GM19397 (cell line): Measurements from ENCODE around the gene ASAP2.

Experiments used
- ATAC-seq: cut with Tn5 transposase; IDR thresholded peaks from one replicate; pipeline ENCODE4 v1.9.1; 2021; ENCODE audit warnings: mild to moderate bottlenecking, moderate library complexity; ENCODE audit not compliant: unreplicated experiment

The ASAP2 gene

DNA sequence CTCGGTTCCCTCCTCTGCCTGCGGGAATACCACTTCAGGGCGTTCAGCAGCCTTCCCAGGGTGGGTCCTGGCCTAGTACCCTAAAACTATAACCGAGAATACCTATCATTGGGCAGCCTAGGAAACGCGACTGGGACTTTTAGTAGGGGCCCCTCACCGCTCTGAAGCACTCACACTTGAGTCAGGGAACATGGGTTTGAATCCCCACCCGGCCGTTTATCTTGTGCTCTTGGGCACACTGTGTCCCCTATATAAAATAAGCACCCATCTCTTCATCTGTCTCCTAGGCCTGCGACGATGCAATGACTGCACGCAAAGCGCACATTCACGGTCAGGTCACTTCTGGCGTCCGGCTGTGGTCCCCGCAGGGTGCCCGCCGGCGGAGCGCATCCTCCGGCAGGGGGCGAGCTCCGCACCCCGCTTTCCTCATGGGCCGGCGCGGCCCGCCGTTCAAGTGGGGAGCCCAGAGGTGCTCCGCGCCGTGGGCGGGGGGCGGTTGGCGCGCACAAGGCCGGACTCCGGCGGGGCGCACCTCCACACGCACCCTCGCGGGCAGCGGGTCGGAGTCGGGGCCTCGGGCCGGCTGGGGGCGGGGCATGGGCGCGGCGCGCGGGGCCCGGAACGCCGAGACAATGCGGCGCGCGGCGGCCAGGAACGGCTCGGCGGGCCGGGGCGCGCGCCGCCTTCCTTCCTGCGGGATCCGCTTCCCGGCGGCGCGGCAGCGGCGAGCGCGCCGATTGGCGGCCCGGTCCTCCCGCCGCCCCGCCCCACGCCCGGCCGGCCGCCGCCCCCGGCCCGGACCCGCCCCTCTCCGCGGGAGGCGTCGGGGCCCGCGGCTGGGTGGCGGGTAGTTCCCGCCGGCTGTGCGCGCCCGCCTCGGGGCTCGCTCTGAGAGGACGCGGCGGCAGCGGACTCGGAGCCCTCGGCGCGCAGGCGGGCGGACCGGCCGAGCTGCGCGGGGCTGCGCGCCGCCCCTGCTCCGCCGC lies at the start of gene ASAP2:
ASAP2 (plus strand) TSS at position 850 of the 986 bp plus-strand sequence. CDS start 293 bp downstream, outside the sequence.
- peak; percentile 68 for ATAC-seq

DNA sequence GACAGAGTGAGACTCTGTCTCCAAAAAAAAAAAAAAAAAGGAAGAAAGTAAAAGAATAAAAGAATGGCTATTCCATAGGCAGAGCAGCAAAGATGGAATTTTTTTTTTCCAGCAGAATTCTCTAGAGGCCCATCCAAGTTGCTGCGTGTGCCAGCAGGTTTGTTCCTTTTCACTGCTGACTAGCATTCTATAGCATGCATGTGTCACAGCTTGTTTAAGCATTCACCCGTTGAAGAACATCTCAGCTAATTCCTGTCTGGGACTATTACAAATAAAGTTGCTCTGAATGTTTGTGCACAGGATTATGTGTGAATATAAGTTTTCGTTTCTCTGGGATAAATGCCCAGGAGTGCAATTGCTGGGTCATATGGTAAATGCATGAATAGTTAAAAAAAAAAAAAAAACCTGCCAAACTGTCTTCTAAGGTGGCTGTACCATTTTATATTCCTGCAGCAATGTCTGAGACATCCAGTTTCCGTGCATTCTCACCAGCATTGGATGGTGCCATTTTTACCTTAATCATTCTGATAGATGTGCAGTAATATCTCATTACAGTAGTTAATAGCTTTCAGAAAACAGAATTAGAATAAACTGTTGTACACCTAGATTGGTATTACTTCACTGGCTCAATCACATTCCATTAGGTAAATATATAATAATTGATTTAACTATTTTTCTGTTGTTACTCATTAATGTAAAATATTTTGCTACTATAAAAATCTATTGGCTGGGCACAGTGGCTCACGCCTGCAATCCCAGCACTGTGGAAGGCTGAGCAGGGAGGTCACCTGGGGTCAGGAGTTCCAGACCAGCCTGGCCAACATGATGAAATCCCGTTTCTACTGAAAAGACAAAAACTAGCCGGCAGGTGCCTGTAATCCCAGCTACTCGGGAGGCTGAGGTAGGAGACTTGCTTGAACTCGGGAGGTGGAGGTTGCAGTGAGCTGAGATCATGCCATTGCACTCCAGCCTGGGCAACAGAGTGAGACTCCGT lies 47.5 kb upstream of the ASAP2 start:
- no peak for ATAC-seq

DNA sequence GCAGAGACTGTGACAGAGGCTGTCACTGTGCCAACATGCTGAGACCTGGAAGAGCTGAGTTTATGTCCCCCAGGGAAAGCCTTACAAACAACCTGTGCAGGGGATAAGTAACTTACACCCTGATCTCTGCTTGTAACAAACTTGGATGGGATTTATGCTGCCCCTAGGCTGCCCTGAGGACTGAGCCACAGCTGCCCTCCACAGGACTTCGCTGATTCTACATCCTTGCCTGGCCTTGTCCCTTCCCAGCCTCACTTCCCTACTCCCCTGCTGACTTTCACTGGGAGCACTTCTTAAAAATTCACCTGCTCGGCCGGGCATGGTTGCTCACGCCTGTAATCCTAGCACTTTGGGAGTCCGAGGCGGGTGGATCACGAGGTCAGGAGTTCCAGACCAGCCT lies 45.9 kb upstream of the ASAP2 start:
- no peak for ATAC-seq

DNA sequence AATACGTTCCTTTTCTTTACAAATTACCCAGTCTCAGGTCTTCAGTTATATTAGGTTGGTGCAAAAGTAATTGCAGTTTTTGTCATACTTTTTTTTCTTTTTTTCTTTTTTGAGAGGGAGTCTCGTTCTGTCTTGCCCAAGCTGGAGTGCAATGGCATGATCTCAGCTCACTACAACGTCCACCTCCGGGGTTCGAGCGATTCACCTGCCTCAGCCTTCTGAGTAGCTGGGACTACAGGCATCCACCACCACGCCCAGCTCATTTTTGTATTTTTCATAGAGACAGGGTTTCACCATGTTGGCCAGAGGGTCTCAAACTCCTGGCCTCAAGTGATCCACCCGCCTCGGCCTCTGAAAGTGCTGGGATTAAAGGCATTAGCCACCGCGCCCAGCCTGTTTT lies 43.8 kb upstream of the ASAP2 start:
- ATAC-seq = no peak

DNA sequence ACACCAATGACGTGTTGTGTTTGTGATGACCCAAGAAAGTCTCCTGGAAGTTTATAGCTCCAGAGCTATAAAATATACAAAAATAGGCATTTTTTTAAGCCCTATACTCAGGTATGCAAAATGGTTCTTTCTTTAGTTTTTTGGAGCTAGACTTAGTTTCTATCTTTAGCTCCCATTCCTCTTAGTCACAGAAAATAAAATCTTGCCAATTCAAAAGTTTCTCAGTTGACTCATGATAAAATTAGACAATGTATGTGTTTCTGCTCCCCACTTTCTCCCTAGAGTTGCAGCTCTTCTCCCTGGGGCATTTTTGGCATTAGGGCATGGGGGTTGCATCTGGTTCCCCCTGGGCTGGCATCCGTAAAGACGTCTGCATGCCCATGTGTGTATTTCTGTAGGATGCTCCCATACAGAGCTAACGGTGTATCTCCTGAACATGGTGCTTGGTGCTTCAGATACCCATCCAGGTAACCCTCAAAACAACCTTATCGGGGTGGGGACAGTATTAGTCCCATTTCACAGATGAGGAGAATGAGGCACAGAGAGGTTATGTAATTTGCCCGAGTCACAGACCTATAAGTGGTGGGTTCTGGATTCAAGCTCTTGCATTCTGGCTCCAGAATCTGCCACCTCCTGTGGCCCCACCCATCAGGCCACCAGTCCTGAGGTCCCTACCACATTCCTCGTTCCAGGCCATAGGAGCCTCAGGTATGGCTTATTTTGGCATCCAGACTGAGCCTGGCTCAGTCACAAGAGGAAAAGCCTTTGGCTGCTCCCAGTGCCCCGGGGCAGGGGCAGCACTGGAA lies 43.1 kb upstream of the ASAP2 start:
- no peak for ATAC-seq

DNA sequence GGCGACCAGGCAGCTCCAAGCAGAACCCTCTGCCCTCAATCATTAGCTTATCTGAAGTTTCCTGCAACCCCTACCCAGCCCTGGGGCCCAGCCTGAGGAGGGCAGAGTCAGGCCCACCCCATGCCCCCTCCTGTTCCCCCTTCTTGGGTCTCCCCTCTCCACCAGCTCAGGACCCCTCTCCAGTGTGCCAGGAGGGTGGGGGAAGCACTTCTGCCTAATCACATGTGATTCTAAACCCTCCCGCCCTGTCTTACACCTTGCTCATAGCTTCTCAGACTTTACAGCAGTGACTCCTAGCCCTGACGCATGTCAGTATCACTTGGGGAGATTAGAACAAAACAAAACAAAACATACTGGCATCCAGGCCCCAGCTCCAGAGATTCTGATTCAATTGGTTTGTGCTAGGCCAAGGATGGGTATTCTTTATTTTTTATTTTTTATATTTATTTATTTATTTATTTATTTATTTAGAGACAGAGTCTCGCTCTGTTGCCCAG lies 42.5 kb upstream of the ASAP2 start:
- ATAC-seq = no peak

DNA sequence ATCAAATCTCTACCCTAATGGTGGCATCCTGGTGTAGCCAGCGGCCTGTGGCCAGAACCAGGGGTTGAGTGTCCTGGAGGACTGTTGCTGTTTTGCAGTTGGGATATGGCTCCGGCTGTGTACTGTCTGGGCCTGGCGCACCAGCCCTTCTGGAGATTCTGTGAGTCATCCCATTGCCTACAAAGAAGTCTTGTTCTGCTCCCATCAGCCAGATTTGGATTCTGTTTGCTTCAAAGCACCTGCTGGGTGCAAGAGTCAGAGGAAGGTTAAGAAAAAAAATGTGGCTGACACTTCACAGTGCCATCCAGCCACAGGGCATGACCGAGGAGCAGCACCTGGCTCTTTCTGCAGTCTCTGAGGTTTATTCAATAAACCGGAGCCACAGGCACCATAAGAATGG lies 41.0 kb upstream of the ASAP2 start:
- no peak for ATAC-seq

DNA sequence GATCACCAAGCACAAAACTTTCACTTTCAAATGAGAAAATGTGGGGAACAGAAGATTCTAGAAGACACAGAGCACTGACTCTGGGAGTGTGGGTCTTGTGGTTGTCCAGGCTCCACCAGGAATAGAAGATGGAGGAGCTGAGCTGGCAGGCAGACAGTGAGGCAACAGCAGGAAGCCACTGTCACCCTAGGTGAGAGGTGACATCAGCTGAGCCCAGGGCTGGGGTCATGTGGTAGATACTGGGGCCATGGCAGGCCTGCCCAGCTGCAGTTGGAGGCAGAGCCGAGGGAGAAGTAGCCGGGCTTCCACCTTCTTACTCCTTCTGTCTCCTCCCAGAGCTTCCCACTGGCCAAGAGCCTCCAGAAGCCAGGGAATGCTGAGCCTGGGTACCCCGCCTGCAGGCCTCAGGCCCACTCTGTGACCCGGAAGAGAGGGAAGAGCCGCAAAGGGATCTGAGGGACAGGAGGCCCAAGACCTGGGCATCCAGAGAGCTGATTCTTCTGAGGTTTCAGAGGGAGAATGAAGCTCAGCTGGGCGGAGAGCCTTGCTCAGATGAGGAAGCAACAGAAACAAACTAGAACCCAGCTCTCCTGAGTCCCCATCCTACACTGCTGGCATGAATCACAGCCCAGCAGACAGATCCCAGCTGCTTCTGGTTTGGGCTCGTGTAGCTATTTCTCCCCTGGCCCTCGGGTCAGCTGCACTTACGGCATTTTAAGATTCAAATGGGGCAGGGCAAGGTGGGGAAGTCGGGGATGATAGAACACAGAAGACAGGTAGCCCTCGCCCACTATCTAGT lies 39.8 kb upstream of the ASAP2 start:
- ATAC-seq = no peak

DNA sequence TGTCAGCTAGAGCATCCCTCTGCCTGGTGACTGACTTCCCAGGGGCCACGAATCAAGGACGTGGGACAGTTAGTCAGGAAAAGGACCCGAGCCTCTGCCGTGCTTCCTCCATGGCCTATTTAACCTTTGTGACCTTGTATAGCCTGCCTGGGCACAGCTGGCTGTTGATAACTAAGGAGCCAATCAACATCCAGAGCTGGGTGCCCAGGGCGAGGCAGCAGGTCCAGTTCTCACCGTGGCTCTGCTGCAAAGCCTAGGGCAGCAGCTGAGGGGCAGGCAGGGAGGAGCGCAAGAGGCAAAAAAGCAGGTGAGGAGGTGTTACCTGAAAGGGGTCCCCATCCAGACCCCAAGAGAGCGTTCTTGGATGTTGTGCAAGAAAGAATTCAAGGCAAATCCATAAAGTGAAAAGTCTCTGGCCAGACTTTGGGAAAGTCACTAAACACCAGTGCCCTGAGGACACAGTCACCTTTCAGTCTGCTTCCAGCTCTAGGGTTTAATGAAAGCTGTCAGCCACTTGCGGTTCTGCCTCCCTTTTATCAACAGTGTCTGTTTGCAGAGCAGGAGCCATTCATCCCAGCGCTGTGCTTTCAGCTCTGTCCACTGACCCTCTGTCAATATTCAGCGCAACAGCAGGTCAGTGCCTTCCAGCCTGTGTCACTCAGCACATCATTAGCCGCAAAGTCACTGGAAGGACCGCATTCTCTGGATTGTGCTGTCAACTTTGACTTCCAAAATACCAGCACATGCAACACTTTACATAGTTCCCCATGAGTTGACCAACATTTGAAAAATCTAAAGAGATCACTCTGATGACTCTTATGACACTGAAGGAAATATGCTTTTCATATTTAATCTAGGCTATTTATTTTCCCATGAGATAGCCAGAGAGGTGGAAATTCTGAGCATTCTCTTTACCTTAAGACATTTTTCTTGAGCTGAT lies 38.6 kb upstream of the ASAP2 start:
- ATAC-seq = no peak

DNA sequence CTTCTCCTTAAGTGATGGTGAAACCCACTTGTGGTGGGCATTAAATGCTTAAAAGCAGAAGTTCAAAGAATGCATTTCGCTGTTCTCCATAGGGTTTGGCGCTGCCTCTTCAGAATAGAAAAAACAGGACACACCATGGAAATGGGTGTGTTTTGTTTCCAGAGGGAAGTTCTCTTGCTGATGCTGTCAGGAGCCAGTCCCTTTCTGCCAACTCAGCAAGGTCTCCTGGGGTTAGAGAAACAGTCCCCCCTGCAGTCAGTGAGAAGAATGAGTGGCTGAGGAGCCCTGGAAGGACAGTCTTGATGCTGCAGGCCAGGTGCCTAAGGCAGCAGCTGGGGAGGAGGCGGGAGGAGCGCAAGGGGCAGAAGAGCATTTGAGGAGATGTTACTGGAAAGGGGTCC lies 37.8 kb upstream of the ASAP2 start:
- no peak for ATAC-seq

DNA sequence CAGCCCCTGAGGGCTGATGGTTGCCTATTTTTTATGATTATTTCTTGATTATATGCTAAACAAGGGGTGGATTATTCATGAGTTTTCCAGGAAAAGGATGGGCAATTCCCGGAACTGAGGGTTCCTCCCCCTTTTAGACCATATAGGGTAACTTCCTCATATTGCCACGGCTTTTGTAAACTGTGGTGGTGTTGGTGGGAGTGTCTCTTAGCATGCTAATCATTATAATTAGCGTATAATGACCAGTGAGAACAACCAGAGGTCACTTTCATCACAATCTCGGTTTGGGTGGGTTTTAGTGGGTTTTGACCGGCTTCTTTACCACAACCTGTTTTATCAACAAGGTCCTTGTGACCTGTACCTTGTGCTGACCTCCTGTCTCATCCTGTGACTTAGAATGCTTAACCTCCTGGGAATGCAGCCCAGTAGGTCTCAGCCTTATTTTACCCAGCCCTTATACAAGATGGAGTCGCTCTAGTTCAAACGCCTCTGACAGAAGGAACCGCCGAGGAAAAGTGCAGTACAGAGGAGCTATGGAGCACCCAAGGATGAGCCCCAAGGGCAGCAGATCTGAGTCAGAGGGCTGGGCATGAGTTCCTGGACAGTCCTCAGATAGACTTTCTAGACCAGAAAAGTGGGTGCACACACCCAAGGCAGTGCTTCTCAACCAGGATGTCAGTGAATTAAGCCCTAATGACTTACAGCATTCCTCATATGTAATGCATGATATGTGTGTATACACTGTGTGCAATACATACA lies 37.1 kb upstream of the ASAP2 start:
- no peak for ATAC-seq

DNA sequence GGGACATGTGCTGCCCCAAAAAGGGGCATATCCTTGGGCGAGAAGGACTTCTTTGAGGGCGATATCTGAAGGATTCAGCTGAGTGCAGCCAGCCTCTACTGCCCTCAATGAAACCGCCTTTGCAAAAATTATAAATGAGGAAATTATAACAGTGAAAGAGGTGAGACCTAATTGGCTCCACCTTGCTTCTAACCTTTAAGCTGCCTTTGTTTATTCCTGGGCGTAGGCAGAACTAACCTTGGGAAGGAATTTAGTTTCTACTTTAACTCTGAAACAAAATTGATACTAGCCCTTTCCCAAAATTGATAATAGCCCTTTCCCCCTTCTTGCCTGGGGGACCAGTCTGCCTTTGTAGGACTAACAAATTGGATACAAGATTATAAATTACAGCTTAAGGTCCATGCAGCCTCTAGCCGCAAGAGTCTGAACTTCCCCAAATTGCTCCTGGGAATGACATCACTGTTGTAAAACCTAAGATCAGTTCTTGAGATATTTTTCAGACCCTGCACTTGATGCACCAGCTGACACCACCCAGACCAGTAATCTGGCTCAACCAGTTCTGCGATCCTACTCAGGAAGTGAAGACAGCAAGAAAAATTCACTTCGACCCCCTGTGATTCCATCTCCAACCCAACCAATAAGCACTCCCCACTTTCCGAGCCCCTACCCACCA lies 36.0 kb upstream of the ASAP2 start:
- ATAC-seq = no peak

DNA sequence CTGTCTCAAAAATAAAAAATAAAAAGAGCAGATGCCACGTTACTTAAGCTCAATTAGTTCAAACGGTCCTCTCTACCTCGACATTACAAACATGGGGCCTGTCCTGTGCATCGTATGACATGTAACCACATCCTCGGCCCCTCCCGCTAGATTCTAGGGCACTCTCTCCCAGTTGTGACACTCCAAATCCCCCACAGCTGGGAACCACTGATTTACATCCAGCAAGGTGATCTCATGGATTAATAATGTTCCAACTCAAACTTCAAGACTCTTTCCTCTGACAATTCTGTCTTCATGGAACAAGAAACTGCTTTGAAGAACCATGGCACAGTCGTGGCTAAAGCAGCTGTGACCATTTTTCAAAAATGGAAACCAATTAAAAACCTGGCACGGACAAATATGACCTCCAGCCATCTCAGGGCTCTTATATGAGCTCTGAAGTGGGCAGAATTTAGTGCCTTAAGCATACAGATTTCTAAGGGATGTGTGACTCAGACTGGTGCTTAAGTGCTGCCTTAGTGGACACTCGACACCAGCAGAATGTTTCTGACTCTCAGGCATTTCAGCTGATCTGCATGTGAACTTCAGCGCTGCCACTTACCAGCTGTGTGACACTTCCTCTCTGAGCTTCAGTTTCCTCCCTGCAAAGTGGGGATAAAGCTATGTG lies 31.7 kb upstream of the ASAP2 start:
- ATAC-seq = no peak

DNA sequence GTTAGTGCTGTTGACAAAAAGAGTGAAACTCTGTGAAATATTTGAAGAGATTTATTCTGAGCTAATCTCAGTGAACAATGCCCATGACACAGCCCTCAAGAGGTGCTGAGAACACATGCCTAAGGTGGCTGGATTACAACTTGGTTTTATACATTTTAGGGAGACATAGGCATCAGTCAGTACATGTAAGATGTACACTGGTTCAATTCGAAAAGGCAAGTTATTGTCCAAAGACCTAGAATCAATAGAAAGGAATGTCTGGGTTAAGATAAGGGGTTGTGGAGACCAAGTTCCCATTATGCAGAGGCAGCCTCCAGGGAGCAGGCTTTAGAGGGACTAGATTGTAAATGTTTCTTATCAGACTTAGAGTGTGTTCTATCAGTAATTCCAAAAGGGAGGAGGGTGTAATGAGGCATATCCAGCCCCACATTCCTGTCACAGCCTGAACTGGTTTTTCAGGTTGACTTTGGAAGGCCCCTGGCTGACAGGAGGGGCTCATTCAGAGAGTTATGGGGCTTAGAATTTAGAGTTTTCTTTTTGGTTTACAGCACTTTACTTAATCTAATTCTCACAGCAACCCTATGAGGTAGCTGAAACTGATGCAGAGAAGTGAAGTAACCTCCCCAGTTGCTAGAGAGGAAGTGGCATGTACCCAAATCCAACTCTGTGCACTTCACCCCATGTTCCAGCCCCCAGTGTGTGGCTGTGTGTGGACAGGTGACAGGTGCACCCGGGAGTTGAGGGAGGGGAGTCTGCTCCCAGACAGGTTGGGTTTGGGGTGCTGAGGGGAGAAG lies 28.3 kb upstream of the ASAP2 start:
- no peak for ATAC-seq

DNA sequence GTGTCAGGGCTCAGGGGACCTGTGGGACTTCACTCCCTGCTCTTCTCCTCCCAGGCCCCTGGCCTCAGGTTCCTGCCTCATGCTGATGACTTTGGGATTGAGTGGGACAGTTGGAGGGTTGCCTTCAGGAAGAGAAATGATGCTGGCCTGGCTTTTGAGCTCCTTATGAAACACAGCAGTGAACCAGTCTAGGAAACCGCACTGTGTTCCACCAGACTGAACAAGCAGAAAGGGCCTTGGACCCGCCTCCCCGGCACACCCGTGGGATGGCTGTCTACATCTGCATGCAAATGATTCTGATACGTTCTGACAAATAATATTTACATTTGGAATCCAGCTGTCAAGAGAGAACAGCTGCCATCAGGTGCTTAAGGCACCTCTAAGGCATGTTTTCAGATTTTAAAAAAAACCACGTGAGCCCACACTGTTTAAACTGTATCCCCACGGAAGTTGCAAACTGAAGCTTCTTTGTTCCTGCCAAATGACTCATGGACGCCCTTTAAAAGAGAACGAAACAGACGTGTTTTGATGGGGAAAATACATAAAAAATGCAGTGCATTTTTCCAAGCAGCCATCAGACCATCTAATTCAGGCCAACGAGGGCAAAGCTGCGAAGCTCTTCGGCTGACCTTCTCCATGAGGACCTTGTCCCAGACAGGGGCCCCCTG lies 27.6 kb upstream of the ASAP2 start:
- no peak for ATAC-seq
